ENCODE data around the gene DNAJB6. TPM values are rescaled to one million over a fixed set of nuclear protein-coding genes. Genes with fewer than 3 reads are reported as not detected.

Gene DNAJB6
- total RNA-seq, 1 experiment from 2014 or later, result 82.5 TPM

DNA sequence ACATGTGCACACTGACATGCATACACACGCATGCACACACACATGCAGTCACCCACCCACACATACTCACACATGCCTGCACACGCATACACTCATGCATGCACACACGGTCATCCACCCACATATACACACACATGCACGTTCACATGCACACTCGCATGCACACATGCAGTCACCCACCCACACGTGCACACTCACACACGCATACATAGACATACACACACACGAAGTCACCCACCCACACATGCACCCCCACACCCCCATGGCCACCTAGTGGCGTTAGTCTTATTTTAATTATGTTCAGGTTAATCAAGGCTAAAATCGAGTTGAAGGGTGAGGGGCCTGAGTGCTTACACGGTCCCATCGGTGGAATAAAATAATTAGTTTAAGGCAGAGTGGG, 96.8 kb downstream of the DNAJB6 start:
- ATAC-seq (no peak), DNase-seq (ENCODE audit: low read depth, low spot score) (no peak)
- Histone ChIP-seq H3K9me3 (ENCODE audit: control insufficient read depth in 1 of 2, insufficient read depth in 1 of 2, low read depth in 1 of 2, low read length in 2 of 2) (no peaks in the 10 kb centered on the region), H3K27me3 (ENCODE audit: insufficient read depth, low read length) (no peaks in the 10 kb centered on the region), H3K9me2 (ENCODE audit: insufficient read depth) (no peaks in the 10 kb centered on the region), H3K79me2 (ENCODE audit: insufficient read depth, low read length) (no peaks in the 10 kb centered on the region), H3K9ac (ENCODE audit: low read length) (no peak overlapping the region), H3K27ac (ENCODE audit: low read depth, low read length) (no peak overlapping the region), H3K36me3 (ENCODE audit: control insufficient read depth in 1 of 2, insufficient read depth in 2 of 2, low read length in 2 of 2) (no peaks in the 10 kb centered on the region), H2AFZ (ENCODE audit: low read depth, low read length, poor library complexity, severe bottlenecking) (no peak overlapping the region), H4K20me1 (ENCODE audit: insufficient read depth) (no peaks in the 10 kb centered on the region), H3K4me1 (ENCODE audit: control insufficient read depth in 1 of 2, insufficient read depth in 2 of 2, low read length in 2 of 2) (peaks cover 6 to 11% of the 10 kb centered on the region in 2 experiments; a peak in 3 of 4 replicates), H3K4me3 (replicated peaks in 1 of 2; ENCODE audit: low read depth in 1 of 2, low read length in 2 of 2) (no peak overlapping the region), H3K4me2 (ENCODE audit: low read length) (no peak overlapping the region)
- POLR2A ChIA-PET, result no interaction called here
- BruUV-seq (replicated peaks), result no TSS peak
- no peak for TF ChIP-seq FOSL1 (IDR thresholded peaks at IDR 0.05; ENCODE audit: low read depth)
- intact Hi-C loops (cut with micrococcal nuclease), result loop anchor here (1.0 to 10.0 kb wide), 4 partner anchors 251 to 919 kb away; no protein-coding TSS in a partner anchor
- CTCF ChIA-PET, result no interaction called here
- RAD21 ChIA-PET (ENCODE audit: low non-redundant PET in 1 of 2, low total read pairs in 2 of 2, uncharacterized antibody in 2 of 2, unreplicated experiment in 2 of 2), result no interaction called here

- no peaks in the 10 kb centered on the region for H3K9me3 ChIP-seq (ENCODE audit: control insufficient read depth in 1 of 2, insufficient read depth in 1 of 2, low read depth in 1 of 2, low read length in 2 of 2)
- no peaks in the 10 kb centered on the region for H3K9me2 ChIP-seq (ENCODE audit: insufficient read depth)
- ChIA-PET POLR2A (no interaction called here), RAD21 (ENCODE audit: low non-redundant PET in 1 of 2, low total read pairs in 2 of 2, uncharacterized antibody in 2 of 2, unreplicated experiment in 2 of 2) (no interaction called here), CTCF (no interaction called here)
- H4K20me1 ChIP-seq (ENCODE audit: insufficient read depth), result no peaks in the 10 kb centered on the region
- H2AFZ ChIP-seq (ENCODE audit: low read depth, low read length, poor library complexity, severe bottlenecking), result no peak overlapping the region
- no peaks in the 10 kb centered on the region for H3K27me3 ChIP-seq (ENCODE audit: insufficient read depth, low read length)
- no peaks in the 10 kb centered on the region for H3K79me2 ChIP-seq (ENCODE audit: insufficient read depth, low read length)
- no peak overlapping the region for H3K27ac ChIP-seq (ENCODE audit: low read depth, low read length)
- no peak overlapping the region for H3K9ac ChIP-seq (ENCODE audit: low read length)
- H3K4me2 ChIP-seq (ENCODE audit: low read length), result no peak overlapping the region
- no peaks in the 10 kb centered on the region for H3K36me3 ChIP-seq (ENCODE audit: control insufficient read depth in 1 of 2, insufficient read depth in 2 of 2, low read length in 2 of 2)
- ATAC-seq, result no peak
- peaks cover 6 to 11% of the 10 kb centered on the region in 2 experiments; a peak in 3 of 4 replicates for H3K4me1 ChIP-seq (ENCODE audit: control insufficient read depth in 1 of 2, insufficient read depth in 2 of 2, low read length in 2 of 2)
- no peak overlapping the region for H3K4me3 ChIP-seq (replicated peaks in 1 of 2; ENCODE audit: low read depth in 1 of 2, low read length in 2 of 2)
- DNase-seq (ENCODE audit: low read depth, low spot score), result no peak
- no TSS peak for BruUV-seq (replicated peaks)
- intact Hi-C loops (cut with micrococcal nuclease), result loop anchor here (5.0 to 10.0 kb wide), 2 partner anchors 251 to 918 kb away; no protein-coding TSS in a partner anchor
- TF ChIP-seq SP1 (IDR thresholded peaks at IDR 0.05; ENCODE audit: low read depth) (no peak), EZH2phosphoT487 (IDR thresholded peaks at IDR 0.05; ENCODE audit: borderline replicate concordance) (no peak), TCF7L2 (IDR thresholded peaks at IDR 0.05; ENCODE audit: borderline replicate concordance, extremely low read depth, insufficient read depth, insufficient read length) (no peak), MAX (IDR thresholded peaks at IDR 0.05) (no peak), JUND (IDR thresholded peaks at IDR 0.05) (no peak), SRF (IDR thresholded peaks at IDR 0.05; ENCODE audit: low read depth) (no peak), ATF3 (IDR thresholded peaks at IDR 0.05) (no peak), ZFX (IDR thresholded peaks at IDR 0.05) (no peak), ELF1 (IDR thresholded peaks at IDR 0.05; ENCODE audit: borderline replicate concordance, low read depth) (no peak), ZBTB33 (IDR thresholded peaks at IDR 0.05; ENCODE audit: extremely low read depth, insufficient replicate concordance, low read length) (no peak), ZNF274 (IDR thresholded peaks at IDR 0.05; ENCODE audit: low read depth, low read length) (no peak), CTCF (IDR thresholded peaks at IDR 0.05 in 2 of 3, conservative IDR thresholded peaks at IDR 0.05 in 1 of 3; ENCODE audit: borderline replicate concordance in 1 of 3, insufficient read depth in 1 of 3, low read depth in 2 of 3, low read length in 2 of 3) (no peak)
Observed at GRCh38 chr7:157434231-157434630, 97.4 kb downstream of the DNAJB6 start.
